ENCODE data around the gene CALD1. TPM values are rescaled to one million over a fixed set of nuclear protein-coding genes. Genes with fewer than 3 reads are reported as not detected.

The CALD1 gene
- total RNA-seq, 1 experiment from 2014 or later: 22.1 TPM

GRCh38 chr7:134910214-134910890, 130.9 kb downstream of the CALD1 start:
- CTCF ChIA-PET: no interaction called here
- no peaks in the 10 kb centered on the region for H4K20me1 ChIP-seq (ENCODE audit: low read length)
- TF ChIP-seq EZH2phosphoT487 (IDR thresholded peaks at IDR 0.05; ENCODE audit: borderline replicate concordance, low read length) (no peak), EZH2 (IDR thresholded peaks at IDR 0.05; ENCODE audit: low read length, unreplicated experiment) (no peak), CTCF (conservative IDR thresholded peaks at IDR 0.05; ENCODE audit: low read depth, low read length) (no peak)
- peaks cover 4% of the 10 kb centered on the region for H3K4me1 ChIP-seq (ENCODE audit: insufficient read depth, low read length)
- intact Hi-C loops (cut with micrococcal nuclease): no loop called here
- no peak overlapping the region for H3K27ac ChIP-seq (ENCODE audit: low read length)
- H3F3A ChIP-seq (ENCODE audit: low read length, unreplicated experiment): no peaks in the 10 kb centered on the region
- no peaks in the 10 kb centered on the region for H3K79me2 ChIP-seq (ENCODE audit: low read length)
- POLR2A ChIA-PET (ENCODE audit: unreplicated experiment): no interaction called here
- no peaks in the 10 kb centered on the region for H3K9me3 ChIP-seq (ENCODE audit: low read length)
- H3K4me3 ChIP-seq (ENCODE audit: low read length): no peak overlapping the region
- H3K36me3 ChIP-seq (ENCODE audit: low read depth, low read length): no peaks in the 10 kb centered on the region
- DNase-seq (no peak), ATAC-seq (no peak)
- no TSS peak for BruUV-seq (replicated peaks)
- H3K27me3 ChIP-seq (ENCODE audit: low read length): no peaks in the 10 kb centered on the region
- H3K9me2 ChIP-seq (replicated peaks; ENCODE audit: low read length): no peaks in the 10 kb centered on the region
- no peak overlapping the region for H3K9ac ChIP-seq (ENCODE audit: low read length)
- no peak overlapping the region for H2AFZ ChIP-seq (ENCODE audit: low read length)
- H3K4me2 ChIP-seq (ENCODE audit: low read length): no peak overlapping the region

DNA sequence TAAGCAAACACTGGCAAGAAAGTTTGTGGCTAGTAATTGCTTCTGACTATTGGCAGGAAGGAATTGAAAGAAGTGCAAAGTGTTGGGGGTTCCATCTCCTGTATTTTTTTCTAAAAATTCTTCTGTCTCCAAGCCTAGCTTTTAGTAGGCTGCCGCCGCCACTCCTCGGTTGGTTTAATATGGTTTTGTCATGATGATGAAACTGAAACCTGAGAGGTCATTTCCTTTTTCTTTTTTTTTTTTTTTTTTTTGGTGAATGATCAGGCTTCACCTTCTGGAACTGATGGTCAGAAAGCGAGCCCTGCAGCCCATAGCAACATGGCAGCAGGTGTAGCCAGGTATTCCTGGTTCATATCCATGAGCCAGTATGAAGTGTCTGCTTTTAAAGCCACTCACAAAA, 131.5 kb downstream of the CALD1 start:
- ATAC-seq: no peak
- TF ChIP-seq CTCF (conservative IDR thresholded peaks at IDR 0.05; ENCODE audit: low read depth, low read length): no peak
- TF ChIP-seq EZH2 (IDR thresholded peaks at IDR 0.05; ENCODE audit: low read length, unreplicated experiment): no peak
- no peak for TF ChIP-seq EZH2phosphoT487 (IDR thresholded peaks at IDR 0.05; ENCODE audit: borderline replicate concordance, low read length)
- Histone ChIP-seq H3K27ac (ENCODE audit: low read length) (no peak overlapping the region), H3K4me3 (ENCODE audit: low read length) (no peak overlapping the region), H2AFZ (ENCODE audit: low read length) (no peak overlapping the region), H3K4me1 (ENCODE audit: insufficient read depth, low read length) (peaks cover 4% of the 10 kb centered on the region), H3K4me2 (ENCODE audit: low read length) (no peak overlapping the region), H3K27me3 (ENCODE audit: low read length) (no peaks in the 10 kb centered on the region), H3K9ac (ENCODE audit: low read length) (no peak overlapping the region), H3K79me2 (ENCODE audit: low read length) (no peaks in the 10 kb centered on the region), H3F3A (ENCODE audit: low read length, unreplicated experiment) (no peaks in the 10 kb centered on the region), H3K9me3 (ENCODE audit: low read length) (no peaks in the 10 kb centered on the region), H4K20me1 (ENCODE audit: low read length) (no peaks in the 10 kb centered on the region), H3K9me2 (replicated peaks; ENCODE audit: low read length) (no peaks in the 10 kb centered on the region), H3K36me3 (ENCODE audit: low read depth, low read length) (no peaks in the 10 kb centered on the region)
- intact Hi-C loops (cut with micrococcal nuclease): no loop called here
- no TSS peak for BruUV-seq (replicated peaks)
- no peak for DNase-seq
- POLR2A ChIA-PET (ENCODE audit: unreplicated experiment): no interaction called here
- CTCF ChIA-PET: no interaction called here

DNA sequence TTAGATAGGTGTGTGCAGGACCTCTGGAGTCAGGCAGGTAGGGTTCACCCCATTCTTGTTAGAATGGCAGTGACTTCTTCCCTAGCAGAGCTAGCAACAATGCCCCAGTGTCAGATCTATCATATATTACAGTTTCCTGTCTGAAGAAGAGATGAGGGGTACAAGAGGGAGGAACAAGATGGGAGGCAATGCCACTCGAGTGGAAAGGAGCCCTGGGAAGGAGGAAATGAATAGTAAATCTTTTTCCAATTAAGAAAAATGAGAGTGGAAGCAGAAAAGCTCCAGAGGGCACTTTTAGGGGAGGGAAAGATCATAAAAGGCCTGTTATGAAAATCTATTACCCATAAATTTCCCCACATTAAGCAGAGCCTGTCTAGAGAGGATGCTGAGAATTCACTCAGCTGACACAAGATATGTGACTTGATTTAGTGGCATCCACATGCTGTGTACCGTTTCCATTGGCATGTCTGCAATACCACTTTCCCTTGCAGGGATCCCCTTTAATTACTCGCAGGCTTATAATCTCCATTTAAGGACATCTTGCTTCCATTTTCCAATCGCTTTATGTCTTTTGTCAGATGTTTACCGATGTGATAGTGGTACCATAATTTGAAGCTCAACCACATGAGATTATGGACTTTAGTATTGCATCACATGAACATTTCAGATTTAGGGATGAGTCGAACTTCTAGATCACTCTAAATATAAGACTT, 136.9 kb downstream of the CALD1 start:
- peaks cover 12% of the 10 kb centered on the region for H4K20me1 ChIP-seq (ENCODE audit: low read length)

More for the DNA sequence above, 136.9 kb downstream of the CALD1 start:
- Histone ChIP-seq H3K4me3 (ENCODE audit: low read length) (no peak overlapping the region), H3K9me2 (replicated peaks; ENCODE audit: low read length) (no peaks in the 10 kb centered on the region), H3K4me1 (ENCODE audit: insufficient read depth, low read length) (peaks cover 18% of the 10 kb centered on the region), H3K9ac (ENCODE audit: low read length) (no peak overlapping the region), H3K9me3 (ENCODE audit: low read length) (no peaks in the 10 kb centered on the region), H3K27me3 (ENCODE audit: low read length) (no peaks in the 10 kb centered on the region), H2AFZ (ENCODE audit: low read length) (no peak overlapping the region), H3K36me3 (ENCODE audit: low read depth, low read length) (no peaks in the 10 kb centered on the region), H3K4me2 (ENCODE audit: low read length) (no peak overlapping the region), H3F3A (ENCODE audit: low read length, unreplicated experiment) (no peaks in the 10 kb centered on the region), H3K79me2 (ENCODE audit: low read length) (no peaks in the 10 kb centered on the region), H3K27ac (ENCODE audit: low read length) (no peak overlapping the region)
- BruUV-seq (replicated peaks): no TSS peak
- intact Hi-C loops (cut with micrococcal nuclease): no loop called here
- POLR2A ChIA-PET (ENCODE audit: unreplicated experiment): no interaction called here
- DNase-seq: no peak
- CTCF ChIA-PET: no interaction called here
- no peak for ATAC-seq
- TF ChIP-seq CTCF (conservative IDR thresholded peaks at IDR 0.05; ENCODE audit: low read depth, low read length): no peak
- no peak for TF ChIP-seq EZH2phosphoT487 (IDR thresholded peaks at IDR 0.05; ENCODE audit: borderline replicate concordance, low read length)
- TF ChIP-seq EZH2 (IDR thresholded peaks at IDR 0.05; ENCODE audit: low read length, unreplicated experiment): no peak

Measured in PC-3 (cell line).